Hematopoietic multipotent progenitor cell treated with erythropoietin and hydrocortisone succinate and interleukin-3 and kit ligand, for 6 days (in vitro differentiated cells): ENCODE results near the gene CCDC24.
A peak's percentile ranks its signal among the peaks of the same experiment; 100 is the strongest.

Experiments
- DNase-seq: peaks from one replicate; pipeline ENCODE4 v3.0.0-alpha.2; 2015

Gene CCDC24

DNA sequence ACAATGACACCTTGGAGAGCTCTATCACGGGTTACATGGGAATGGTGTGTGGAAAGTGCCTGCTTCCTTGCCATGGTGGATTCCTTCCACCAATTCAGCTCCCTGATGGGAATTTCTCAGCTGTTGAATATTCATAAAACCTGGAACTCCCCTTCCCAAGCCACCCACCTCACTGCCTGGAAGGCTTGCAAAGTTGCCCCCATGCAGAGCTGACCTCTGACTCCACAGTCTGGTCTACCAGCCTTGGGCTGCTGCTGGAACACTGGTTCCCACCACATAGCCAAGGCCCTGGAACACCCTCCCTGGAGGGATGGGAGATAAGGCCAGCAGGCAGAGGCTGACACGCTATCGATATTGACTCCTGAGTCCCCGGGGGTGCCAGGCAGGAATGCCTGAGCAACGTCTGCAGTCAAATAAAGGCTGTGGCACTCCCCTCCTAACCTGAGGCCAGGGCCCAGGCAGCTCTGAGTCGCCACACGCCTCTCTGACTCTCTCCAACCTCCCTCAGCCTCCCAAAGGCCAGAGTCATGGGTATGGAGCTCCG lies 8.8 kb downstream of the CCDC24 start:
- no peak for DNase-seq

DNA sequence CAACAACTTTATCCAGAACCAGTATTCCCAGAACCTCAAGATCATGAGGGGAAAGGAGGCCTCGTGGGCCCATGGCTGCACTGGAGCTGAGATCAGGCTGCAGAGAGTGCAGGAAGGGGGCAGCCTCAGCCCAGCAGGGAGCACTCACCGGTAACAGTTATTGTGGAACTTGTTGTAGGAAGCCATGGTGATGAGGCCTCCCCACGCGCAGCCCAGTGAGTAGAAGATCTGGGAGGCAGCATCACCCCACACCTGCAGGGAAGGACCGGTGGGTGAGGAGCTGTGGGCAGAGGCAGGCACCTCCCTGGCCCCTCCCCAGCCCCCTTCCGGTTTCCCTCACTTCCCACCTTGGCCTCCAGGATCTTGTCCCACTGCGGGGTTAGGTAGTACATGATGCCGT lies 10.8 kb downstream of the CCDC24 start:
- DNase-seq: no peak

DNA sequence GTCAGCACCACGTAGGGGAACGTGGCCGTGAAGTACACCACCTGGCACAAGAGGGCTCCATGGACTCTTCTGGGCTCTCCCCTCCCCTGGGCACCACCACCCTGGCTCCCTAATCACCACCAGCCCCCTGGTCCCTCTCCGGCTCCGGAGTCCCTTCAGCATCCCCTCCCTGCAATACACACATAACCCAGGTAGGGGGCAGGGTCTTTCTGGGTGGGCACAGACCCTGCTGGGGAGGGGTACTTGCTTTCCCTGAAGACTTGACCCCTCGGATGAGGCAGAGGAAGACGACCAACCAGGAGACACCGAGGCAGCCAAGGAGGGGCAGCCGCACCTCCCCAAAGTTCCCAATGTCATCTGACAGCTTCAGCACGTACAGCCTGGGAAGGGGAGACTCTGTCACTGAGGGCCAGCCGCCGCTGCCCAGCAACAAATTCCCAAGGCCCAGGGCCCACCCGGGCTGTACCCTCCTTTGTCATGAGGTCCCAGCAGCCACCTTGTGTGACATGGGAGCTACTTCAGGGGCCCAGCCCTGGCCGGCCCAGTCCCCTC lies 11.3 kb downstream of the CCDC24 start:
- DNase-seq: no peak

DNA sequence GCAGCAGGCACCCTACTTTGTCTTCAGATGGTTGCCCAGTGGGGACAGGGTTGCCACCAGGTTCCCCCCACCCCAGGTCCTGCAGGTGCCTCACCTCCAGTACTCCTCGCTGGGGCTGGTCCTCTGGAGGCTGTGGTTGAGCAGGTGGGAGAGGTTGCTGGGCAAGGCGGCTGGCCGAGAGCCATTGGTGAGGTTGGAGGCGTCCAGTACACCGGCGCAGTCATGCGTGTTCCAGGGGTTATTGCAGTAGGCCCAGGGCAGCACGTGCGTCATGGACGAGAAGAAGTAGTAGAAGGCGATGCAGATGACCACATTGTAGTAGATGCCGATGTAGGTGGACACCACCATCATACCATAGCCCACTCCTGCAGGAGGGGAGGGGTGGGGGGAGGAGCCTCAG lies 16.9 kb downstream of the CCDC24 start:
- no peak for DNase-seq

DNA sequence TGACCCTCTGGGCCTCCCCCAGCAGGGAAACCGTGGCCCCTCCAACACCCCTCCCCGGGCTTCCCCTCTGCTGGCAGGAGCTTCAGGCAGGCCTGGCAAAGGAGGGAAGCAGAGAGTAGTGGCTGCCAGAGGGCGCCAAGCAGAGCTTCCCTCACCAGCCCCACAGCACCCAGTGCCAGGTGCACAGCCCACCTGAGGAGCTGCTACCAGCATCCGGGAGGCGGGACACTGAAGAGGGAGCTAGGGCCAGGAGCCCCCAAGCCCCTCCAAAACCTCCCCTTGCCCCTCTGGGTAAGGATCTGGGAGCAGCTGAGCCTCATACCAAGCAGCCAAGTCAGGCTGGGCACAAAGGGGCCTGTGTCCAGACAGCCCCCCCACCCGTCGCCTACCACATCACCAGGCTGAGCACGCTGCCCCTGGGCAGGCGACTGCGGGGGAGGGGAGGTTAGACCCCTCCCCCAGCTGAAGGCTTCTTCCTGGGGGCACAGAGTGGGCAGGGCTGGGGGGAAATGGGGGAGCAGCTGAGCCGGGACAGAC lies 19.6 kb downstream of the CCDC24 start:
- DNase-seq: no peak

DNA sequence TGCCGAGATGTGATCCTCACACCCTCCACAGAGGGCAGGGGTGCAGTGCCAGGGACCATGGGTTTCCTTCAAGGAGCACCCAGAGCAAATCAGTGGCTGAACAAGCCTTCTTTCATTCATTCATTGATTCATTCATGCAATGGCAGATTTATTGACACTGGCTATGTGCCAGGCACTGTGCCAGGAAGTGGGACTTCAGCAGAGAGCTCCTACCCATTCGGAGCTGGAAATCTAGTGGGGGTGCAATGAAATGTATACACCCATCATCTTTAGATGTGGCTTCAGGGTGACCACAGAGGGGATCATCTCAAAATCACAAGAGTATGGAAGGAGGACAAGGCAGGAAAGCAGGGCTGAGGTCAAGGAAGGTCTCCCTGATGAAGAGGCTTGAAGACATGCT lies 21.0 kb downstream of the CCDC24 start:
- no peak for DNase-seq

DNA sequence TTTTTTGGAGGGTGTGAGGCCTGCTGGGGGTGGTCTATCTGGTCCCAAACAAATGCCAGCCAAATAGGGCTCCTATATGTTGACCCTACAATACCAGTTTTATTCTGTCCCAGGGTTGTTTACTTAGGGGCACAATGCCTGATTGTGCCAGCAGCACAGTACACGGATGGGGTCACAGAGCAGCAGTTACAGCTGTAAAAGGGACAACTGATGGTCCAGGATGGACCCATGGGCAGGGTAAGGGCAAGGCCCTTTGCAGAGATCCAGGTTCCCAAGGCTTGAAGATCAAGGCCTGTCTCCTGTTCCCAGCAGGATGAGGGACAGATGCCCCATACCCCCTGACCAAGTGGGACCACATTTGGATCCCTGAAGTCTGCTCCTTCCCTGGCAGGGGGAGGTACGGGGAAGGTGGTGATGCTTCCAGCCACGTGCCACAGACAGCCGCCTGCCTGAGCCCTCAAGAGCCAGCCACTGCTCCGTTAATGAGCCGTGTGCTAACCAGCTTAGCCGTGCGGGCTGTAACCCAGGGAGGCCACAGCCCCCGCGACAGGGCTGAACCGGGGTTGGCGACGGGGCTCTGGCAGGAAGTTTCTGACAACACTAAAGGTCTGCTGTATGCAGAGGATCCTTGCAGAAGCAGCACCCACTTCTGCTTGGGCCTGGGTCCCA lies 21.7 kb downstream of the CCDC24 start:
- peak; percentile 38 for DNase-seq

DNA sequence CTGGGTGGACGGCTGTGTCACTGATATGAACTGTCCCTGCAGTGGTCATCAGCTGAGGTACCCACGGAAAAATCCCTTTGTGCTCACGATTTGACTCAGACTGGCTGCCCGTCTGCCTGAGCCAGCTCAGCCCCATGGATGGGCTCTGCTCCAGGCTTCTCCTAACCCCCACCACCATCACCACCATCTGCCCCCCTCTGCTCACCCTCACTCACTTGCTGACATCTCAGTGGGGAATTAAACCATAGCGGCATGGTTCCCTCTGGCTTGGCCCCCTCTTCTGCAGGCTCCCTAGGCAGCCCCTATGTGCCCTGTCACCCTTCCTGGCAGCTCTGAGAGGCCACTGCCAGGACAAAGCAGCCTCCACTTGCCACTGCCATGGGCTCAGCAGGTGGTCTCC lies 22.6 kb downstream of the CCDC24 start:
- DNase-seq: no peak

DNA sequence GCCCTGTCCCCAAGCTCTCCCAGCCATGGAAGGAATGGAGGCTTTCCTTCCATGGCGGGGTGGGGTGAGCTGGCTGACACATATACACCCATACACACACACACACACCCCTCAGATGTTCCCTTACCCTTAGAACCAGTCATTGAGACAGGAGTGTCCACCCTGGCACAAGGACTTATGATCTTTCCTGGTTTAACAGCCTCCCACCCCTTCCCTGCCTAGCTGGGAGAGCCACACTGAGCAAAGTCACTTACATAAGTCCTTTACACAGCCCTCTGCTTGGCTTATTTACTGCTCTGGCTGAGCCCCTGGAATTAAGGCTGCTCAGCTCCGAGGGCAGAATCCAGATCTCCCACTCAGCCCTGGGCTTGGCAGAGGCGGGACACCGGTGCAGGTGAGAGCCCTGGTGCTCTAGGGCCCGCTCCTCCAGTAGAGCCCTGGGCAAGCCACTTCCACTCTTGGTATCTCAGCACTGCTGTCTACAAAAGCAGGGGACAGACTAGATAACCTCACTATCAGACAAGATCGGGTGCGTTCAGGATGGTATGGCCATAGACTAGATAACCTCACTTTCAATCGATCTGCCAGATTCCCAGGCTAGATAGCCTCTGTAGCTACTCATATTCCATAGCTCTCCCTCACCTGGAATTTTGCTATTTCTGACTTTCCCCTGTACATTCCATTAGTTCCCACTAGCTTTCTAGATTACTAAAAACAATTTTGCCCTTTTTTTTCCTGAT lies 23.1 kb downstream of the CCDC24 start:
- DNase-seq: no peak

DNA sequence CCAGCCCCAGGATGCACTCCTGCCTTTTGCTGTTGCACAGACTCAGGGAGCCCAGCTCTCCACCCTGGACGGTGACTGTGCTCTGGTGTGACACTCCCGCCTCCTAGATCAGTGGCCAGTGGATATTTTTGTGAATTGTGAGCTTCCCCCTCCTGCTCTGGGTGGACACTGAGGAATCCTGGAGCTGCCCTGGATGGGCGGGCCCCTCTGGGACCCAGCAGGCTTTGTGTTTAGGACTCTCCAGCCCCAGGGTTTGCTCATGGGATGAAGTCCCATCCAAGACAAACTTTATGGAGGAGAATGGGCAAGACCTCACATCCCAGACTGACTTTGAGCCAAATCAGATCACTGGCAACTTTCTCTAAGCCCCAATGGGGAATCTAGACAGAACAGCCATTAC lies 23.8 kb downstream of the CCDC24 start:
- DNase-seq: no peak

DNA sequence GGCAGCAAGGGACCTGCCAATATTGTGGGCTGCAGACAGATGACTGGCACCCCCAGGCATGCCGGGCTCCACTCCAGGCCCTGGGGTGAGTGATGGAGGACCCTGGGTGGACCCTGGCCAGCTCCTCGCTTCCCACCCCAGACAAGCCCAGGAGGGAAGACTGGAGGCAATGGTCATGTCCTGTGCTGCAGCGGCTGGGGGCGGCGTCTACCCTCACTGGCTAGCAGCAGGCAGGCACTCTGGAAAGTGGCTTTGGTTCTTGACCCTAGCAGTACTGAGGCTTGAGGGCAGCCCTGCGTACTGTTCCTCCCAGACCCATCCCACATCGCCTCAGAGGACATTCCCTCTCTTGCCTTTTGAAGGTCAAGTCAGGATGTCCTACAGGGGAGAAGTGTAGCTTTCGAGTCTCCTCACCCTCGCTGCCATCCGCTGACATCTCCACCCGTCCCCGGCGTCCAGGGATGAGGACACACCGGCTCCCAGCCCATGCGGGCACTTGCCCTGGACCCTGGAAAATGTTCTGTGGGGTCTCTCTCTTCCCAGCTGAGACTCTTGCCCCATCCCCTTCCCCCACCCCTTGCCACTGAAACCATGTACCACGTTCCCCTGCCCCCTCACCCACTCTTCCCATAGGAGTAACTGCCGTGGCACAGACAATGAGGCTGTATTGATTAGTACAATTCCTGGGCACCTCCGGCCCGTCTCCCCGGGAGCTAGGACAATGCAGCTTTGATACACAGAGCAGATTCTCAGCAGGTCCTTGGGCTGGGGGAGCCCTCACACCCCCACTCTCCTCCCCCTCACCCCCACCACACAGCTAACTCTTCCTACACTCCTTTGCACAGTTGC lies 24.9 kb downstream of the CCDC24 start:
- no peak for DNase-seq

DNA sequence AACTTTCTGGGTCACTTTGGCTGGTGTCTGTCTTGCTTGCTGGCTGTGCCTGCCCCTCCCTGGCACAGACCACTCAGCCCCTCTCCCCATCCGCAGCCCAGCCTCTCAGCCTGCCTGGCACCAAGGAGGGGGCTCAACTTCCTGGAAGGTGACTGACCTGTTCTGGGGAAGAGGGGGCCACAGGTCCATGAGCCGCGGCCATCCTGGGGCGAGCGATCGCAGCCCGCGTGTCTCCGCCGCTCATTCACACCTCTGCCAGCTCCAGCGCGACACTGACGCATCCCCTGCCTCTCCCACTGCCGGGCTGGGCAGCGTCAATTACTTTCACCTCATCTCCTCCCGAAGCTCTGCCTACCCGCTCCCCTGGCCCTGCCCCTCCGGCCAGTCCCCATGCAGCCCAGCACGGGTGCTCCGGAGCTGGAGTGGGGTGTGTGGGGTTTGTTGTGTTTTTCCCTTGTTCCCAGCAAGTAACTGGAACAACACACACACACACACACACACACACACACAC lies 25.5 kb downstream of the CCDC24 start:
- DNase-seq: no peak

DNA sequence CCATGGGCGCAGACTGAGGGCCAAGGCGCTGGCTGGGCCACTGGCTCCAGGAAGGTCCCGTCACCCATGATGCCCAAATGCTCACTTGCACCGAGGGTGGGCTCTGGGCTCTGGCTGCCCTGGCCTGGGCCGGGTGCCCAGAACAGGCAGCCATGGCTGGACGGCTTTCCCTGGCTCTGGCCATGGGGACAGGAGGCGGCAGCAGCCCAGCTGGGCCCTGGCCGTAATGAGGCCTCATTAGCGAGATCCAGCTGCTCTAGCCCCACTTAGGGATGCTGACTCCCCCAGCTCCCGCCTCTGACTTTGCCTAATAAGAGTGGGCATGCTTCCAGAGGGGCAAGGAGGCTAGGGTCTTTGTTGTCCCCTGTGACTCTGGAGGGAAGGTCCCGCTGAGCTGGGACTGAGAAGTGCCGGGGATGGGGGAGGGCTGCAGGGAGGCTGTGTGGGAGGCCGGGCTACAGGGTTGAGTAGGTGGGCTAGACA lies 28.1 kb downstream of the CCDC24 start:
- no peak for DNase-seq

DNA sequence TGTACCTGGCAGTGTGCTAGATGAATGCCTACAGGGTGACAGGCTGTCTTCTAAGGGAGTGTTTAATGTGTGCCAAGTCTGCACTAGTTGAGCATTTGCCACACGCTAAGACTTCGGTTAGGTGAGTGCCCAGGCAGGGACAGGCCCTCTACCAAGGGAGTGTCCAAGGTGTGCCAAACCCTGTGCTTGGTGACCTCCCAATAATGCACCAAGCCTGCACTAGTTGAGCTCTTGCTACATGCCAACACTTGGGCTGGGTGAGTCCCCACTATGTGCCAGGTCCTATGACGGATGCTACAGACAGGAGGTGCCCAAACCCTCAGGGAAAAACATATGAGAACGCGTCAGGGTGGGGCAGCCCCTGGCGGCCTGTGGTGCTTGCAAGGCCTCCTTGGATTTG lies 29.1 kb downstream of the CCDC24 start:
- DNase-seq: no peak

DNA sequence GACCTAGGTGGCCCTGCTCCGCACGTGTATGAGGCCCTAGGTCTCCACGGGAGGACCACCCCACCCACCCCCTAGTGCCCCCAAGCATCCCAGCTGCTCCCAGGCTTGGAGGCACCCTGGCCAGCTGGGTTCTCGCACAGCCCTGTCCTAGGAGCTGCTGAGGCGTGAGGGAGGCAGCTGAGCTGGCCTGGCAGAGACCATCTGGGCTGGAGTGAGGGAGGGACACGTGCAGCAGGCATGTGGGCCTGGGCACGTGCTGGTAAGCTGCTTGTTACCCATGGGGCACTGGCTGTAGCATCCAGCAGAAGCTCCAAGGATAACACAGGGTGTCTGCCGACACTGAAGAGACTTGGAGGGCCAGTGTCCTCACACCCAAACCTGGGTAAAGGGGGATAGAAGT lies 29.8 kb downstream of the CCDC24 start:
- DNase-seq: no peak

DNA sequence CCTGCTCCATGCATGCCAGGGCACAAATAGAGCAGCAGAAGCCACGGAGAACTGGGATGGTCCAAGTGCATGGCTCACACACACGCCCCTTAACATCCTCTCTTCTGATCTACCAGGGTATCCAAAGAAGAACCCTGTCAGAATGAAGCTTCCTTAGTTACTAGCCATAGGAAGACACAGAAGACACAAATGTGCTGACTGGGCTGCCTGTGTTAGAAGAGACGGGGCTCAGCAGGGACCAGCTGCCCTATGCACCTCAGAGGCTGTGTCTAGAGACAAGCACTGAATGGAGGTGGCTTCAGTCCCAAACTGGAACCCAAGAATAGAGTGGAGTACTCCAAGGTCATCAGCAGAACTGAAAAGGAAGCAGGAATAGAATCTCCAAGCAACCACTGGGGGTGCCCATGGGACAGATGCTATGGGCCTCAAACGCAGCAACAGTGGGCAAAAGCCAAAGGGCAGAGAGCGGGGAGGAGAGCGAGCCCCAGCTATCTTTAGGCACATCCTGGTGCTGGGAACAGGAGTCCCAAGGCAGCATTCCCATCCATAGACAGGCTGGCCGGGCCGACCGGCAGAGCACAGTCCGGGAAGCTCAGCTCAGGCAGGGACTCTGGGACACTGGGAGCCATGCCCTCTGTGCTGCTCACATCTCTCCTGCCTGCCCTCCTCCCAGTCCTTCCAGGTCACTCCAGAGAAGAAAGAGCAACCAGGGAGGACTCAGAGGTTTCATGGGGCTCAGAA lies 30.4 kb downstream of the CCDC24 start:
- DNase-seq: no peak

DNA sequence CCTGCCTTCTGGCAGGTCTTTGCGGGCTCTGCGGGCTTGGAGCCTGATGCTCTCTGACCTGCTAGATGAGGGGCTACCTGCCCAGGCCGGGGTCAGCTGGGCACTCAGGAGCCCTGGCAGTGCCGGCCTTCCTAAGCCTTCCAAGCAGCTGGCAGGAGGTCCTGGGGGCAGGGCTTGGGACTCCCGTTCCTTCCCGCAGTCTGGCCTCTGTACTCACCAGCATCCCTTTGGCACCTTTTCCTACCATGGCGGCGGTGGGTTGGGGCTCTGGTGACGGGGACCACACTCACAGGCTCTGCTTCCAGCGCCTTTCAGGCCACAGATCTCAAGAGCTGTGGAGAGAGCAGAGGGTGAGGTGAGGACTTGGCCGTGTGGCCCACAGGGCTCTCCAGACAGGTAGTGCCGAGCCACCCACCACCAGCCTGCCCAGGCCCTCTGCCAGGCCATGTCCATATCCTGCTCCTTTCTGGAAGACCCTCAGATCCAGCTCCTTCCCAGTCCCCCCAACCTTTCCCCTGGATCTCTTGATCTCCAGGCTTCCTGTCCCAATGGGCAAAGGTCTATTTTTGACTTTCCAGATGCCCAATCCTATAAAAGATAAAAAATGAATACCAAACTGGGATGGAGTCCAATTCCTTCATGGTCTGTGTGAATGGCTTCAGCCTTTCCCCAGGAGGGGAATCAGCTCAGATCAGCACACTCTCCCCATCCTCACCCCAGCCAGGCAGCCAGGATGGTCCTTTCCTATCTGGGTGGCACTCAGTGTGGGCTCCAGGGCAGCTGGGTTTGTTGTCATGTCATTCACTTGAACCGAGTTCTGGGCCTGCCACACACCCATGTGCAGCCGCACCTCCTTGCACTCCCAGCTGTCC lies 32.9 kb downstream of the CCDC24 start:
- no peak for DNase-seq

DNA sequence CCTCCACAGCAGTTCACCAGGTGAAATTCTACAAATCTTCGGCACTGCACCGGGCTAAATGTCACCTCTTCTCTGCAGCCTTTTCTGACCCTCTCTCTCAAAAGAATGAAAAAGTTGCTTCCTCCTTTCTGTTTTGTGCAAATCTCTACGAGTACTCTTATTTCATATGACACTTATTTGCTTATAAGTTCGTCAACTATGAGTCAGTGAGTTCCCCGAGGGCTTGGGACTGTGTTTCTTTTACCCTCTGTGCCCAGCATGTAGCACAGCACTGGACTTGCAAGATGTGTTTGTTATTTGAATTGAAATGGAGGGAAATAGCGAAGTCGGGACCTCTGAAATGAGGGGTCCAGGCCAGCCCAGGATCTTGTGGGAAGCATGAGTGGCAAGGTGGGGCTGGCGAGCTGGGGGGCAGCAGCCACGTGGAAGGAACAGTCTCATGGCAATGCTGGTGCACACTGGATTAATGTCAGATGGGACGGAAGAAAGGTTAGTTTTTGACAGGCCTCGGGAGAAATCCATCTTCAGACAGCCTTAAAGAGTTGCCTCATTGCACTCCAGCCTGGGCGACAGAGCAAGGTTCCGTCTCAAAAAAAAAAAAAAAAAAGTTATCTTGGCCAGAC lies 33.6 kb downstream of the CCDC24 start:
- DNase-seq: no peak

DNA sequence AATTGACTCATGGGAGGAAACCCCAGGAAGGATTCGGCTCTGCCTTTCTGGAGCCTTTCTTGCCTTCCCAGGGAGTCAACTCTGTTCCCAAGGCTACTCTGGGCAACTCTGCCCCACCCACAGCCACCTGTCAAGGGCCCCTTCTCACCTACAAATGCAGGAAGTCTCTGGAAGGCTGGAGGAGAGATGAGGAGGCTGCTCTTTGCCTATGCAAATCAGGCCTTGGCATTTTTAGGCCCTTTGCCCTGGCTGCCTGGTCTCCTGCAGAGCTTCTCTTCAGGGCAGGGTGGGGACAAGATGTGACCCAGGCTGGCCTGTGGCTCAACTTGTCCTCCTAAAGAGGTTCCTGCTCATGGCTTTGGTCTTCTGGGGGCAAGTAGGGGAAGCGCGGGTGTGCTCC lies 34.4 kb downstream of the CCDC24 start:
- no peak for DNase-seq

DNA sequence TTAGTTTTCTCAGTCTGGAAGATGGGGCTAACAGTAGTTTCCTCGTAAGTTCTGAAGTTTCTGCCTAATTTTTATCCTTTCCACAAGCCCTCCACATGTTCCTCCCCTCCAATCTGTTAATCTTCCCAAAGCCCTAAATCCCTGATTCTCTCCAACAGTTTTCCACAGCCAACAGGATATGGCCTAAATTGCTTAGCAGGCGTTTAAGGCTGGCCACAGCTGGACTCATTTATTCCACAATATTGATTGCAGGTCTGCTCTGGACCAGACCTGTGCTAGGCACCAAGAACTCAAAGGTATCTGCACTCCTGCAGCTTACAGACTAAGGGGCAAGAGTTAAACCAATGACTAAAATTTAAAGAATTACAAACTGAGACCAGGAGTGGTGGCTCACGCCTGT lies 35.9 kb downstream of the CCDC24 start:
- no peak for DNase-seq
